Measurements from ENCODE around the gene HOXA11. TPM values are rescaled to one million over a fixed set of nuclear protein-coding genes. Genes with fewer than 3 reads are reported as not detected.
A peak's percentile ranks its signal among the peaks of the same experiment; 100 is the strongest.

The HOXA11 gene
- total RNA-seq, 1 experiment from 2014 or later, result not detected

DNA sequence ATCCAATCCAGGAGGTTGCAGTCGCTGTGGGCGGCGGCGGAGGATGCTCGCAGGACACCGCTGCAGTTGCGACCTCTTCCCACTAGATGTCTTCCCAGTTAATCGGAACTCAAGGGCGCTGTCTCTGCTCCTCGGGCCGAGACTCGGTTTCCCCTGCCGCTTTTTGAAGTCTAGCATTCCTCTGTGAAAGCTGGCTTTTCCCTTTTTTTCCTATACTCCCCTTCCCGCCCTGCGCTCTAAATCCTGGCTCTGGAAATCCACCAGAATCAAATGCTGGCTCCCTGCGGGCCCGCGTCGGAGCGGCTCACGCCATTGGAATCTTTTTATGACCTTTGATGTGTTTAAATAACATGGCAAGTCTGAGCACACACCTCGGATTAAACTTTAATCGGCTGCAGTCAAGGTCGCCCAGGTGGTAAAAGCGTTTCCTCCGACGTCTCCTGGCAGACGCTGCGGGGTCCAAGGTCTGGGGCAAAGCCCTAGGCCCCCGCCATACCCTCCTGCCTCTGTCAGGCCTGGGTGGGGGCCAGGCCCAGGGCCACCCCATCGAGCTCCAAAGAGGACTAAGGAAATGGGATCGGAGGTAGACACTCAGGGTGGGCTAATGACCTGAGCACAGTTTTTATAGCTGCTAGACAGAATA is 25.5 kb upstream of the HOXA11 start:
- H3K36me3 ChIP-seq (ENCODE audit: insufficient read depth, low read length), result no peaks in the 10 kb centered on the region
- H3K9me2 ChIP-seq (replicated peaks; ENCODE audit: insufficient read depth, low read length), result no peaks in the 10 kb centered on the region
- H3K9ac ChIP-seq (ENCODE audit: low read length), result no peak overlapping the region
- no peak overlapping the region for H2AFZ ChIP-seq (ENCODE audit: low read length)
- no peaks in the 10 kb centered on the region for H3K9me3 ChIP-seq (ENCODE audit: low read length)
- H3K27ac ChIP-seq (ENCODE audit: low read length), result no peak overlapping the region
- no peaks in the 10 kb centered on the region for H4K20me1 ChIP-seq (ENCODE audit: insufficient read depth, low read depth, low read length)
- H3K4me2 ChIP-seq (ENCODE audit: low read depth, low read length, poor library complexity, severe bottlenecking), result no peak overlapping the region
- no peak overlapping the region for H3K4me3 ChIP-seq (ENCODE audit: low read length)
- peak; percentile 76 for DNase-seq
- no peaks in the 10 kb centered on the region for H3K4me1 ChIP-seq (ENCODE audit: low read length)
- no peaks in the 10 kb centered on the region for H3K27me3 ChIP-seq (ENCODE audit: low read length)
- H3K79me2 ChIP-seq (ENCODE audit: low read length), result no peaks in the 10 kb centered on the region

- Histone ChIP-seq H3K9me3 (ENCODE audit: low read length) (no peaks in the 10 kb centered on the region), H3K36me3 (ENCODE audit: insufficient read depth, low read length) (no peaks in the 10 kb centered on the region), H3K79me2 (ENCODE audit: low read length) (no peaks in the 10 kb centered on the region), H2AFZ (ENCODE audit: low read length) (no peak overlapping the region), H3K27me3 (ENCODE audit: low read length) (no peaks in the 10 kb centered on the region), H3K9me2 (replicated peaks; ENCODE audit: insufficient read depth, low read length) (no peaks in the 10 kb centered on the region), H4K20me1 (ENCODE audit: insufficient read depth, low read depth, low read length) (no peaks in the 10 kb centered on the region), H3K4me1 (ENCODE audit: low read length) (no peaks in the 10 kb centered on the region), H3K27ac (ENCODE audit: low read length) (no peak overlapping the region), H3K9ac (ENCODE audit: low read length) (no peak overlapping the region), H3K4me3 (ENCODE audit: low read length) (no peak overlapping the region), H3K4me2 (ENCODE audit: low read depth, low read length, poor library complexity, severe bottlenecking) (no peak overlapping the region)
- DNase-seq, result no peak
Observed at GRCh38 chr7:27209933-27210440, 25.0 kb upstream of the HOXA11 start.

GRCh38 chr7:27208998-27209397 is 24.0 kb upstream of the HOXA11 start:
- H3K9me3 ChIP-seq (ENCODE audit: low read length), result no peaks in the 10 kb centered on the region

GRCh38 chr7:27207348-27207985 is 22.4 kb upstream of the HOXA11 start:
- no peak overlapping the region for H3K9ac ChIP-seq (ENCODE audit: low read length)
- H3K79me2 ChIP-seq (ENCODE audit: low read length), result no peaks in the 10 kb centered on the region
- no peaks in the 10 kb centered on the region for H3K27me3 ChIP-seq (ENCODE audit: low read length)
- no peaks in the 10 kb centered on the region for H3K9me3 ChIP-seq (ENCODE audit: low read length)
- H3K36me3 ChIP-seq (ENCODE audit: insufficient read depth, low read length), result no peaks in the 10 kb centered on the region
- no peak overlapping the region for H3K27ac ChIP-seq (ENCODE audit: low read length)
- H3K4me2 ChIP-seq (ENCODE audit: low read depth, low read length, poor library complexity, severe bottlenecking), result no peak overlapping the region
- no peak for DNase-seq
- H3K4me1 ChIP-seq (ENCODE audit: low read length), result no peaks in the 10 kb centered on the region
- no peaks in the 10 kb centered on the region for H4K20me1 ChIP-seq (ENCODE audit: insufficient read depth, low read depth, low read length)
- H3K4me3 ChIP-seq (ENCODE audit: low read length), result no peak overlapping the region
- no peaks in the 10 kb centered on the region for H3K9me2 ChIP-seq (replicated peaks; ENCODE audit: insufficient read depth, low read length)
- H2AFZ ChIP-seq (ENCODE audit: low read length), result no peak overlapping the region

More at GRCh38 chr7:27208998-27209397, 24.0 kb upstream of the HOXA11 start:
- no peaks in the 10 kb centered on the region for H3K4me1 ChIP-seq (ENCODE audit: low read length)
- no peaks in the 10 kb centered on the region for H3K79me2 ChIP-seq (ENCODE audit: low read length)
- no peak overlapping the region for H3K4me2 ChIP-seq (ENCODE audit: low read depth, low read length, poor library complexity, severe bottlenecking)
- H3K27ac ChIP-seq (ENCODE audit: low read length), result no peak overlapping the region
- H3K9ac ChIP-seq (ENCODE audit: low read length), result no peak overlapping the region
- no peaks in the 10 kb centered on the region for H3K27me3 ChIP-seq (ENCODE audit: low read length)
- H4K20me1 ChIP-seq (ENCODE audit: insufficient read depth, low read depth, low read length), result no peaks in the 10 kb centered on the region
- H2AFZ ChIP-seq (ENCODE audit: low read length), result no peak overlapping the region
- no peaks in the 10 kb centered on the region for H3K9me2 ChIP-seq (replicated peaks; ENCODE audit: insufficient read depth, low read length)
- no peak overlapping the region for H3K4me3 ChIP-seq (ENCODE audit: low read length)
- DNase-seq, result no peak
- no peaks in the 10 kb centered on the region for H3K36me3 ChIP-seq (ENCODE audit: insufficient read depth, low read length)

DNA sequence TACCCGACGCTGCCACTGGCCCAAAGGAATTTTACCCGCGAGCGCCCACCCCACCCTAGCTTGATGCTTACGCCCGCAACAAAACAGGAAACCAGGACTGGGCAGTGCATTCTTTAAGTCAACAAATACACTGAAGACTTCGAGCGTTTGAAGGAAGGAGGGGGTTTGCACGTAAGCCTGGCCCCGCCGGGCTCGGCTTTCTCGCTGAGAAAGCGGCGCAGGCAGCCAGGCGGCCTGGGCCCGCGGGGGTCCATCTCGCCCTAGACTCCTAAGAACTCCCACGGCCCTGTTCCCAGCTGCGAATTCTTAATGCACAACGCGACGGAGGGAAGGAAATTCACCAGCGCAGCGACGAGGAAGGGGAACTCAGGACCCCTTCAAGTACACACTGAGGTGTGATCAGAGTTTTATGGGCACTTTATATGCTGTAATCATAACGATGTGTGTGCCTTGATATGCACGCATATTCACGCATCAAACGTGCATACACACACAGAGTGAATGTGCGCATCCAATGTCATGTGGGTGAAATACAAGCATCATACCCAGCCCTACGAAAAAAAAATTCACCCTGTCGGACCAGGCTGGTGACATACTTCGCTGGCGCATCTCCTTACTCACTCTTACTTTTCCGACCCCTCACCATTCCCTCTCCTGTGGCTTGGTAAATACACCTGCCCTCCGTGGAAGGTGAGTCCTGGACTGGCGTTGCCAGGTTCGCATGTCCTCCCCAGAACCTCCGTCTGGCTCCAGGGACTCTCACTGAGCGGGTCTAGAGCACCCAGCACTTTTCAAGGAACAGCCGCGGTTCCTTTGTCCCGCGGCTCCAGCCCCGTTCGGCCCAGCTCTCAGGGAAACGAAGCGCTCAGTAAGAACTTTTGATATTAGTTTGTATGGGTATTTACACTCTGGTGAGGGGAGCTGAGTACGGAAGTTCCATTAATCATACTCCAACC is 20.6 kb upstream of the HOXA11 start:
- H3K9me3 ChIP-seq (ENCODE audit: low read length), result no peaks in the 10 kb centered on the region
- H2AFZ ChIP-seq (ENCODE audit: low read length), result no peak overlapping the region
- no peak overlapping the region for H3K4me3 ChIP-seq (ENCODE audit: low read length)

GRCh38 chr7:27204851-27205322 is 19.9 kb upstream of the HOXA11 start:
- no peak overlapping the region for H3K9ac ChIP-seq (ENCODE audit: low read length)
- H3K4me2 ChIP-seq (ENCODE audit: low read depth, low read length, poor library complexity, severe bottlenecking), result no peak overlapping the region
- H3K4me1 ChIP-seq (ENCODE audit: low read length), result peaks cover 19% of the 10 kb centered on the region
- no peaks in the 10 kb centered on the region for H4K20me1 ChIP-seq (ENCODE audit: insufficient read depth, low read depth, low read length)
- H2AFZ ChIP-seq (ENCODE audit: low read length), result no peak overlapping the region
- H3K27me3 ChIP-seq (ENCODE audit: low read length), result no peaks in the 10 kb centered on the region
- no peaks in the 10 kb centered on the region for H3K79me2 ChIP-seq (ENCODE audit: low read length)
- H3K27ac ChIP-seq (ENCODE audit: low read length), result no peak overlapping the region
- DNase-seq, result no peak
- H3K9me2 ChIP-seq (replicated peaks; ENCODE audit: insufficient read depth, low read length), result no peaks in the 10 kb centered on the region
- H3K9me3 ChIP-seq (ENCODE audit: low read length), result no peaks in the 10 kb centered on the region
- no peaks in the 10 kb centered on the region for H3K36me3 ChIP-seq (ENCODE audit: insufficient read depth, low read length)
- H3K4me3 ChIP-seq (ENCODE audit: low read length), result no peak overlapping the region

More for the DNA sequence above, 20.6 kb upstream of the HOXA11 start:
- no peak overlapping the region for H3K27ac ChIP-seq (ENCODE audit: low read length)
- no peaks in the 10 kb centered on the region for H3K9me2 ChIP-seq (replicated peaks; ENCODE audit: insufficient read depth, low read length)
- H3K9ac ChIP-seq (ENCODE audit: low read length), result no peak overlapping the region
- no peaks in the 10 kb centered on the region for H3K27me3 ChIP-seq (ENCODE audit: low read length)
- H4K20me1 ChIP-seq (ENCODE audit: insufficient read depth, low read depth, low read length), result no peaks in the 10 kb centered on the region
- no peak for DNase-seq
- H3K4me2 ChIP-seq (ENCODE audit: low read depth, low read length, poor library complexity, severe bottlenecking), result no peak overlapping the region
- H3K4me1 ChIP-seq (ENCODE audit: low read length), result peaks cover 14% of the 10 kb centered on the region
- no peaks in the 10 kb centered on the region for H3K36me3 ChIP-seq (ENCODE audit: insufficient read depth, low read length)
- no peaks in the 10 kb centered on the region for H3K79me2 ChIP-seq (ENCODE audit: low read length)

GRCh38 chr7:27203964-27204594 is 19.0 kb upstream of the HOXA11 start:
- DNase-seq, result no peak
- H3K9me3 ChIP-seq (ENCODE audit: low read length), result no peaks in the 10 kb centered on the region
- H3K9me2 ChIP-seq (replicated peaks; ENCODE audit: insufficient read depth, low read length), result no peaks in the 10 kb centered on the region
- no peak overlapping the region for H3K9ac ChIP-seq (ENCODE audit: low read length)
- no peaks in the 10 kb centered on the region for H4K20me1 ChIP-seq (ENCODE audit: insufficient read depth, low read depth, low read length)
- no peaks in the 10 kb centered on the region for H3K27me3 ChIP-seq (ENCODE audit: low read length)
- no peak overlapping the region for H3K4me2 ChIP-seq (ENCODE audit: low read depth, low read length, poor library complexity, severe bottlenecking)
- no peaks in the 10 kb centered on the region for H3K79me2 ChIP-seq (ENCODE audit: low read length)
- peaks cover 19% of the 10 kb centered on the region for H3K4me1 ChIP-seq (ENCODE audit: low read length)
- no peak overlapping the region for H3K27ac ChIP-seq (ENCODE audit: low read length)
- no peak overlapping the region for H3K4me3 ChIP-seq (ENCODE audit: low read length)
- H3K36me3 ChIP-seq (ENCODE audit: insufficient read depth, low read length), result no peaks in the 10 kb centered on the region
- no peak overlapping the region for H2AFZ ChIP-seq (ENCODE audit: low read length)
